ACHN (cell line): ENCODE data around the gene ADIPOR1.
"Not testable (repeated sequence)": the region's sequence is repeated elsewhere in the genome, so short reads cannot be mapped to it uniquely, and the experiment has no call there.

Experiments
- DNase-seq: peaks from one replicate; pipeline ENCODE4 v3.0.0-alpha.2; 2015
- in situ Hi-C: cut with HindIII; loops from 2 replicates; pipeline ENCODE4 v1.10.0; 2017; ENCODE audit warnings: low sequenced_read_pairs, low pct_ligation_motif_present, low pct_unique_long_range_greater_than_20kb

Gene ADIPOR1

GRCh38 chr1:202957733-202958543 lies at the start of gene ADIPOR1:
ADIPOR1 (minus strand) TSS chr1:202958312; CDS start chr1:202951070, 7,242 bp downstream.
- in situ Hi-C loops = no loop called here
- peak; percentile 90 for DNase-seq

GRCh38 chr1:203006948-203007871 lies 49.1 kb upstream of the ADIPOR1 start, which contains the start of gene TMEM183A:
TMEM183A (plus strand) TSS chr1:203007374; CDS start chr1:203007466, 92 bp downstream.
- DNase-seq = peak; percentile 99
- in situ Hi-C loops = no loop called here

- in situ Hi-C loops, DNase-seq: not testable (repeated sequence)
These were observed 47.5 kb upstream of the ADIPOR1 start for GRCh38 chr1:203005395-203006142.

GRCh38 chr1:203002951-203003350 lies 44.8 kb upstream of the ADIPOR1 start:
- in situ Hi-C loops = no loop called here

GRCh38 chr1:203001986-203002385 lies 43.9 kb upstream of the ADIPOR1 start:
- in situ Hi-C loops = no loop called here
- DNase-seq = no peak

More at GRCh38 chr1:203002951-203003350, 44.8 kb upstream of the ADIPOR1 start:
- no peak for DNase-seq

GRCh38 chr1:203000217-203000944 lies 42.3 kb upstream of the ADIPOR1 start:
- in situ Hi-C loops = no loop called here
- no peak for DNase-seq

- in situ Hi-C loops = no loop called here
These were observed 41.0 kb upstream of the ADIPOR1 start for GRCh38 chr1:202998836-202999750.

GRCh38 chr1:202994756-202995155 lies 36.6 kb upstream of the ADIPOR1 start:
- in situ Hi-C loops = no loop called here

More at GRCh38 chr1:202998836-202999750, 41.0 kb upstream of the ADIPOR1 start:
- peak; percentile 66 for DNase-seq

GRCh38 chr1:202991112-202991511 lies 33.0 kb upstream of the ADIPOR1 start:
- no peak for DNase-seq
- in situ Hi-C loops = no loop called here

More at GRCh38 chr1:202994756-202995155, 36.6 kb upstream of the ADIPOR1 start:
- DNase-seq = no peak

- in situ Hi-C loops = no loop called here
- DNase-seq = no peak
These were observed 31.8 kb upstream of the ADIPOR1 start for GRCh38 chr1:202989879-202990278.

- in situ Hi-C loops = no loop called here
- no peak for DNase-seq
These were observed 29.9 kb upstream of the ADIPOR1 start for GRCh38 chr1:202987922-202988583.

GRCh38 chr1:202987255-202987654 lies 29.1 kb upstream of the ADIPOR1 start:
- no peak for DNase-seq
- in situ Hi-C loops = no loop called here

GRCh38 chr1:202986120-202986519 lies 28.0 kb upstream of the ADIPOR1 start:
- in situ Hi-C loops, DNase-seq: not testable (repeated sequence)

- no peak for DNase-seq
- in situ Hi-C loops = no loop called here
These were observed 24.8 kb upstream of the ADIPOR1 start for GRCh38 chr1:202982715-202983430.

- in situ Hi-C loops = no loop called here
- DNase-seq = no peak
These were observed 23.8 kb upstream of the ADIPOR1 start for GRCh38 chr1:202981939-202982338.

GRCh38 chr1:202979459-202979858 lies 21.3 kb upstream of the ADIPOR1 start:
- in situ Hi-C loops = no loop called here
- no peak for DNase-seq
